OCI-LY7 (cell line): ENCODE measurements around the gene DLGAP3.

Experiments used
- EZH2phosphoT487 ChIP-seq: fragments of 200-600 bp; sonication (generic); IDR thresholded peaks from 2 replicates; pipeline ENCODE4 v1.6.1; 2018; ENCODE audit warnings: low read depth, borderline replicate concordance, mild to moderate bottlenecking, mixed run types, antibody characterized with exemption, low read length, moderate library complexity, mixed read lengths
- TF ChIP-seq, protein P1 (sequence below): fragments of 200-600 bp; sonication (generic); conservative IDR thresholded peaks from 2 replicates; pipeline ENCODE4 v1.5.1; 2014; ENCODE audit warnings: mild to moderate bottlenecking, antibody characterized with exemption, low read length, moderate library complexity, mixed read lengths

DNA sequence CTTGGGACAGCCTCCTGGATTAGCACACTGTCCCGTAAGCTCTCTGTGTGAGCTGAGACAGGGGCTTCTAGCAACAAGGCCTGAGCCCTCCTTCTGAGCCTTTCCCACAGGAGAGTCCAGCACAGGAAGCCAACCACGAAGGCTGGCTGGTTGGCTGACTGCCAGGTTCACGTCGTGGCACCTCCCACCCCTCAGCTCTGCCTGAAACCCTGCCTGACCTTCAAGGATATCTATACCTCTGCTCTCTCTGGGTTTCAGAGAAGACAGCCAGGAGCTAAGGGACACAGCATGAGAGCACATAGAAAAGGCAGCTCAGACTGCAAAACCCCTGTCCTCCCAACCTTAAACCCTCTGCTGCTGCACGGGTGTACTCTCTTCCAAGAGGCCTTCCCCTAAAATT, 13.9 kb downstream of the DLGAP3 start:
- TF ChIP-seq, protein P1, sequence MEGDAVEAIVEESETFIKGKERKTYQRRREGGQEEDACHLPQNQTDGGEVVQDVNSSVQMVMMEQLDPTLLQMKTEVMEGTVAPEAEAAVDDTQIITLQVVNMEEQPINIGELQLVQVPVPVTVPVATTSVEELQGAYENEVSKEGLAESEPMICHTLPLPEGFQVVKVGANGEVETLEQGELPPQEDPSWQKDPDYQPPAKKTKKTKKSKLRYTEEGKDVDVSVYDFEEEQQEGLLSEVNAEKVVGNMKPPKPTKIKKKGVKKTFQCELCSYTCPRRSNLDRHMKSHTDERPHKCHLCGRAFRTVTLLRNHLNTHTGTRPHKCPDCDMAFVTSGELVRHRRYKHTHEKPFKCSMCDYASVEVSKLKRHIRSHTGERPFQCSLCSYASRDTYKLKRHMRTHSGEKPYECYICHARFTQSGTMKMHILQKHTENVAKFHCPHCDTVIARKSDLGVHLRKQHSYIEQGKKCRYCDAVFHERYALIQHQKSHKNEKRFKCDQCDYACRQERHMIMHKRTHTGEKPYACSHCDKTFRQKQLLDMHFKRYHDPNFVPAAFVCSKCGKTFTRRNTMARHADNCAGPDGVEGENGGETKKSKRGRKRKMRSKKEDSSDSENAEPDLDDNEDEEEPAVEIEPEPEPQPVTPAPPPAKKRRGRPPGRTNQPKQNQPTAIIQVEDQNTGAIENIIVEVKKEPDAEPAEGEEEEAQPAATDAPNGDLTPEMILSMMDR: no peak
- TF ChIP-seq EZH2phosphoT487: no peak
